K562 (cell line): ENCODE measurements around the gene GAL3ST2. TPM values are rescaled to one million over a fixed set of nuclear protein-coding genes. Genes with fewer than 3 reads are reported as not detected.

ENCODE experiments used
- CTBP1 ChIP-seq: fragments of 450-650 bp; IDR thresholded peaks from 2 replicates; pipeline ENCODE4 v1.6.1; 2016; ENCODE audit warnings: borderline replicate concordance
- MAFK ChIP-seq: IDR thresholded peaks from 2 replicates; pipeline ENCODE4 v1.6.1; 2011; ENCODE audit warnings: low read length, improper control_type of control experiment
- NEUROD1 ChIP-seq: fragments of 150-350 bp; IDR thresholded peaks from 2 replicates; pipeline ENCODE4 v1.6.1; 2014; ENCODE audit warnings: borderline replicate concordance, low read length, low read depth; ENCODE audit not compliant: partially characterized antibody
- POLR2G ChIP-seq: fragments of 200-400 bp; formaldehyde crosslinking; IDR thresholded peaks from 2 replicates; pipeline ENCODE4 v1.6.1; 2017; ENCODE audit warnings: low read depth, mild to moderate bottlenecking, antibody characterized with exemption, low read length, moderate library complexity
- RBFOX2 ChIP-seq: fragments of 200-400 bp; formaldehyde crosslinking; IDR thresholded peaks from 2 replicates; pipeline ENCODE4 v1.6.1; 2017; ENCODE audit warnings: low read depth, mild to moderate bottlenecking, low read length, moderate library complexity
- TEAD4 ChIP-seq, 2 experiments: sonication (generic) in 1 of 2; formaldehyde crosslinking in 1 of 2; IDR thresholded peaks; 2 replicates each; pipeline versions ENCODE4 v1.6.1 to v1.8.0; 2012 to 2022; ENCODE audit warnings: borderline replicate concordance in 1 of 2, inconsistent platforms in 1 of 2, low read length in 1 of 2, mild to moderate bottlenecking in 1 of 2, missing genetic modification reagents in 1 of 2
- ZNF764 ChIP-seq: fragments of 250-450 bp; sonication (Bioruptor Pico); IDR thresholded peaks from 2 replicates; pipeline ENCODE4 v1.4.0; 2020; ENCODE audit warnings: low read depth, mild to moderate bottlenecking, moderate library complexity
- polyA plus RNA-seq, 8 experiments: library from polyadenylated mRNA; depleted of rRNA in 4 of 8; stranded (reverse) in 5 of 8; unstranded in 3 of 8; fragments of >200 nt; fragmentation: Nextera tagmentation in 2 of 8; fragmentation: Illumina TruSeq in 1 of 8; extraction: Ambion mirVana in 2 of 8; extraction: Trizol in 1 of 8; gene quantifications; 2 replicates each; pipeline versions ENCODE4 v1.2.1 to v1.2.3, GENCODE V29; 2011 to 2014; ENCODE audit warnings: inconsistent platforms in 1 of 8, missing spikeins in 1 of 8
- total RNA-seq, 7 experiments: library from RNA; depleted of rRNA in 6 of 7; stranded (reverse); fragments of >200 nt in 6 of 7; fragmentation: Illumina TruSeq in 2 of 7; extraction: Trizol in 2 of 7; gene quantifications; 2 replicates each; pipeline versions ENCODE4 v1.2.1 to v1.2.3, GENCODE V29; 2011 to 2021; ENCODE audit warnings: low replicate concordance in 1 of 7
- TF ChIP-seq, protein P1 (sequence below): fragments of 200-800 bp; sonication (Bioruptor generic); IDR thresholded peaks from 2 replicates; pipeline ENCODE4 v1.6.1; 2017; ENCODE audit warnings: missing genetic modification characterization, missing compliant biosample characterization

Gene GAL3ST2
- total and polyA plus RNA-seq, 9 of the 15 experiments (the other 6 are each of a cell fraction or from before 2014, with no cell fraction given) = 0.42 TPM; not detected in 8

- TF ChIP-seq POLR2G (peak; percentile 84), MAFK (0 out of 2 replicates have a peak, but pooled peaks have one; percentile 8), CTBP1 (peak; percentile 71; the same call in 1 of the 2 replicates), NEUROD1 (peak; percentile 17), RBFOX2 (peak; percentile 73), TEAD4 (IDR thresholded peaks at IDR 0.05; ENCODE audit: low read length) (peak; percentile 21; the same call in 1 of the 2 replicates), TEAD4 (CRISPR knock-in tag; IDR thresholded peaks at IDR 0.05; ENCODE audit: borderline replicate concordance) (no peak), ZNF764 (no peak)
- TF ChIP-seq, protein P1, sequence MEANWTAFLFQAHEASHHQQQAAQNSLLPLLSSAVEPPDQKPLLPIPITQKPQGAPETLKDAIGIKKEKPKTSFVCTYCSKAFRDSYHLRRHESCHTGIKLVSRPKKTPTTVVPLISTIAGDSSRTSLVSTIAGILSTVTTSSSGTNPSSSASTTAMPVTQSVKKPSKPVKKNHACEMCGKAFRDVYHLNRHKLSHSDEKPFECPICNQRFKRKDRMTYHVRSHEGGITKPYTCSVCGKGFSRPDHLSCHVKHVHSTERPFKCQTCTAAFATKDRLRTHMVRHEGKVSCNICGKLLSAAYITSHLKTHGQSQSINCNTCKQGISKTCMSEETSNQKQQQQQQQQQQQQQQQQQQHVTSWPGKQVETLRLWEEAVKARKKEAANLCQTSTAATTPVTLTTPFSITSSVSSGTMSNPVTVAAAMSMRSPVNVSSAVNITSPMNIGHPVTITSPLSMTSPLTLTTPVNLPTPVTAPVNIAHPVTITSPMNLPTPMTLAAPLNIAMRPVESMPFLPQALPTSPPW (CRISPR knock-in tag) = peak; percentile 76
These were observed 67.6 kb downstream of the GAL3ST2 start (continued) for GRCh38 chr2:241844066-241844728.
